OCI-LY1 (cell line): ENCODE results near the gene ITIH5.

ENCODE experiments used
- H2AFZ ChIP-seq: fragments of 200-600 bp; sonication (generic), shearing (Covaris generic); 2 replicates; pipeline ENCODE4 v1.6.0; 2014; ENCODE audit warnings: antibody characterized with exemption, mild to moderate bottlenecking, low read length
- H3F3A ChIP-seq: fragments of 200-600 bp; sonication (generic), shearing (Covaris generic); 2 replicates; pipeline ENCODE4 v1.6.0; 2014; ENCODE audit warnings: mild to moderate bottlenecking, antibody characterized with exemption, low read length, moderate library complexity; ENCODE audit not compliant: insufficient read depth
- H3K27ac ChIP-seq: fragments of 200-600 bp; sonication (generic); 2 replicates; pipeline ENCODE4 v1.5.1; 2014; ENCODE audit warnings: low read length, mixed run types, mild to moderate bottlenecking, low read depth; ENCODE audit not compliant: poor library complexity, severe bottlenecking
- H3K27me3 ChIP-seq: fragments of 200-600 bp; sonication (generic); 2 replicates; pipeline ENCODE4 v1.6.0; 2014; ENCODE audit warnings: antibody characterized with exemption, mild to moderate bottlenecking, low read length, moderate library complexity; ENCODE audit not compliant: insufficient read depth
- H3K36me3 ChIP-seq: fragments of 200-600 bp; sonication (generic); 2 replicates; pipeline ENCODE4 v1.6.1; 2014; ENCODE audit warnings: mild to moderate bottlenecking, antibody characterized with exemption, low read length, moderate library complexity, mixed read lengths; ENCODE audit not compliant: insufficient read depth
- H3K4me1 ChIP-seq: fragments of 200-600 bp; sonication (generic); 2 replicates; pipeline ENCODE4 v1.5.1; 2014; ENCODE audit warnings: mild to moderate bottlenecking, low read length, moderate library complexity; ENCODE audit not compliant: insufficient read depth, severe bottlenecking
- H3K4me2 ChIP-seq: fragments of 200-600 bp; sonication (generic), shearing (Covaris generic); 2 replicates; pipeline ENCODE4 v1.6.1; 2014; ENCODE audit warnings: low read length
- H3K4me3 ChIP-seq: fragments of 200-600 bp; sonication (generic); 2 replicates; pipeline ENCODE4 v1.5.1; 2014; ENCODE audit warnings: low read length, low read depth, mild to moderate bottlenecking, mixed read lengths; ENCODE audit not compliant: poor library complexity, severe bottlenecking
- H3K79me2 ChIP-seq: fragments of 200-600 bp; shearing (Covaris generic); 2 replicates; pipeline ENCODE4 v1.6.1; 2016; ENCODE audit warnings: mixed run types, low read length, mixed read lengths; ENCODE audit not compliant: insufficient read depth
- H3K9ac ChIP-seq: fragments of 200-600 bp; sonication (generic), shearing (Covaris generic); 2 replicates; pipeline ENCODE4 v1.6.1; 2014; ENCODE audit warnings: mild to moderate bottlenecking, low read length, mixed read lengths
- H3K9me2 ChIP-seq: fragments of 200-600 bp; sonication (generic), shearing (Covaris generic); 2 replicates; pipeline ENCODE4 v1.6.1; 2014; ENCODE audit warnings: low read depth, mild to moderate bottlenecking, low read length, mixed read lengths
- H3K9me3 ChIP-seq: fragments of 200-600 bp; shearing (Covaris generic); 2 replicates; pipeline ENCODE4 v1.6.1; 2014; ENCODE audit warnings: low read length, mixed read lengths
- H4K20me1 ChIP-seq: fragments of 200-600 bp; sonication (generic), shearing (Covaris generic); 2 replicates; pipeline ENCODE4 v1.6.0; 2016; ENCODE audit warnings: mild to moderate bottlenecking, low read length; ENCODE audit not compliant: insufficient read depth
- CTCF ChIP-seq: fragments of 200-600 bp; sonication (generic), shearing (Covaris generic); IDR thresholded peaks from 2 replicates; pipeline ENCODE4 v1.5.1; 2017; ENCODE audit warnings: mild to moderate bottlenecking, antibody characterized with exemption, low read length, moderate library complexity, mixed read lengths
- EZH2 ChIP-seq: fragments of 200-600 bp; sonication (generic), shearing (Covaris generic); IDR thresholded peaks from 2 replicates; pipeline ENCODE4 v1.8.0; 2017; ENCODE audit warnings: borderline replicate concordance, mixed run types, mild to moderate bottlenecking, antibody characterized with exemption, low read length, moderate library complexity, mixed read lengths

ITIH5 gene

GRCh38 chr10:7649673-7650300, 17.0 kb downstream of the ITIH5 start:
- TF ChIP-seq CTCF (no peak), EZH2 (no peak)
- Histone ChIP-seq H3K36me3 (no peaks in the 10 kb centered on the region), H3K4me1 (no peaks in the 10 kb centered on the region), H3K79me2 (no peaks in the 10 kb centered on the region), H3K9me3 (no peaks in the 10 kb centered on the region), H3K27me3 (no peaks in the 10 kb centered on the region), H3K27ac (no peak overlapping the region), H2AFZ (no peak overlapping the region), H3K9ac (no peak overlapping the region), H3F3A (no peaks in the 10 kb centered on the region), H3K4me2 (no peak overlapping the region), H3K9me2 (no peaks in the 10 kb centered on the region), H4K20me1 (no peaks in the 10 kb centered on the region), H3K4me3 (no peak overlapping the region)

- Histone ChIP-seq H3F3A (no peaks in the 10 kb centered on the region), H3K27ac (no peak overlapping the region), H3K4me3 (no peak overlapping the region), H3K9ac (no peak overlapping the region), H3K79me2 (no peaks in the 10 kb centered on the region), H3K36me3 (no peaks in the 10 kb centered on the region), H2AFZ (no peak overlapping the region), H3K9me2 (no peaks in the 10 kb centered on the region), H3K27me3 (no peaks in the 10 kb centered on the region), H3K4me1 (no peaks in the 10 kb centered on the region), H3K9me3 (no peaks in the 10 kb centered on the region), H3K4me2 (no peak overlapping the region), H4K20me1 (no peaks in the 10 kb centered on the region)
- TF ChIP-seq EZH2 (no peak), CTCF (no peak)
These were observed 19.6 kb downstream of the ITIH5 start for GRCh38 chr10:7647062-7647664.

- Histone ChIP-seq H3K4me1 (no peaks in the 10 kb centered on the region), H3K9me3 (no peaks in the 10 kb centered on the region), H3K4me2 (no peak overlapping the region), H3K36me3 (no peaks in the 10 kb centered on the region), H3F3A (no peaks in the 10 kb centered on the region), H4K20me1 (no peaks in the 10 kb centered on the region), H3K27me3 (no peaks in the 10 kb centered on the region), H2AFZ (no peak overlapping the region; the same call in 1 of the 2 replicates), H3K9me2 (no peaks in the 10 kb centered on the region), H3K4me3 (no peak overlapping the region), H3K79me2 (no peaks in the 10 kb centered on the region), H3K9ac (no peak overlapping the region), H3K27ac (no peak overlapping the region)
- TF ChIP-seq EZH2: no peak
- no peak for TF ChIP-seq CTCF
These were observed 24.2 kb downstream of the ITIH5 start for GRCh38 chr10:7642491-7643011.
